Measurements from ENCODE around the gene RREB1.
A peak's percentile ranks its signal among the peaks of the same experiment; 100 is the strongest.

The RREB1 gene

GRCh38 chr6:7175462-7175861 is 67.7 kb downstream of the RREB1 start:
- ChIA-PET POLR2A (ENCODE audit: low non-redundant PET) (no interaction called here), CTCF (interaction anchor here (0.5 kb wide), 1 partner anchor 31 kb away, joined by 3 read pairs; no protein-coding TSS in a partner anchor)
- no peak for DNase-seq (ENCODE audit: low spot score)
- TF ChIP-seq, protein P1, sequence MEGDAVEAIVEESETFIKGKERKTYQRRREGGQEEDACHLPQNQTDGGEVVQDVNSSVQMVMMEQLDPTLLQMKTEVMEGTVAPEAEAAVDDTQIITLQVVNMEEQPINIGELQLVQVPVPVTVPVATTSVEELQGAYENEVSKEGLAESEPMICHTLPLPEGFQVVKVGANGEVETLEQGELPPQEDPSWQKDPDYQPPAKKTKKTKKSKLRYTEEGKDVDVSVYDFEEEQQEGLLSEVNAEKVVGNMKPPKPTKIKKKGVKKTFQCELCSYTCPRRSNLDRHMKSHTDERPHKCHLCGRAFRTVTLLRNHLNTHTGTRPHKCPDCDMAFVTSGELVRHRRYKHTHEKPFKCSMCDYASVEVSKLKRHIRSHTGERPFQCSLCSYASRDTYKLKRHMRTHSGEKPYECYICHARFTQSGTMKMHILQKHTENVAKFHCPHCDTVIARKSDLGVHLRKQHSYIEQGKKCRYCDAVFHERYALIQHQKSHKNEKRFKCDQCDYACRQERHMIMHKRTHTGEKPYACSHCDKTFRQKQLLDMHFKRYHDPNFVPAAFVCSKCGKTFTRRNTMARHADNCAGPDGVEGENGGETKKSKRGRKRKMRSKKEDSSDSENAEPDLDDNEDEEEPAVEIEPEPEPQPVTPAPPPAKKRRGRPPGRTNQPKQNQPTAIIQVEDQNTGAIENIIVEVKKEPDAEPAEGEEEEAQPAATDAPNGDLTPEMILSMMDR (conservative IDR thresholded peaks at IDR 0.05; ENCODE audit: low read depth): no peak
- H3K27ac ChIP-seq: peak overlapping the region; percentile 38

- no peak for DNase-seq (ENCODE audit: low spot score)
- peak overlapping the region; percentile 38 for H3K27ac ChIP-seq
- CTCF ChIA-PET: no interaction called here
- TF ChIP-seq, protein P1 (conservative IDR thresholded peaks at IDR 0.05; ENCODE audit: low read depth): no peak
- POLR2A ChIA-PET (ENCODE audit: low non-redundant PET): no interaction called here
These were observed 68.4 kb downstream of the RREB1 start for GRCh38 chr6:7176208-7176607.

GRCh38 chr6:7178280-7178679 is 70.5 kb downstream of the RREB1 start:
- POLR2A ChIA-PET (ENCODE audit: low non-redundant PET): no interaction called here

GRCh38 chr6:7180751-7181150 is 73.0 kb downstream of the RREB1 start:
- no peak overlapping the region for H3K27ac ChIP-seq
- TF ChIP-seq, protein P1 (conservative IDR thresholded peaks at IDR 0.05; ENCODE audit: low read depth): no peak
- ChIA-PET CTCF (no interaction called here), POLR2A (ENCODE audit: low non-redundant PET) (no interaction called here)
- DNase-seq (ENCODE audit: low spot score): no peak

More at GRCh38 chr6:7178280-7178679, 70.5 kb downstream of the RREB1 start:
- TF ChIP-seq, protein P1 (conservative IDR thresholded peaks at IDR 0.05; ENCODE audit: low read depth): no peak
- CTCF ChIA-PET: interaction anchor here (0.6 kb wide), 1 partner anchor 521 kb away, joined by 6 read pairs; no protein-coding TSS in a partner anchor
- DNase-seq (ENCODE audit: low spot score): no peak
- no peak overlapping the region for H3K27ac ChIP-seq

DNA sequence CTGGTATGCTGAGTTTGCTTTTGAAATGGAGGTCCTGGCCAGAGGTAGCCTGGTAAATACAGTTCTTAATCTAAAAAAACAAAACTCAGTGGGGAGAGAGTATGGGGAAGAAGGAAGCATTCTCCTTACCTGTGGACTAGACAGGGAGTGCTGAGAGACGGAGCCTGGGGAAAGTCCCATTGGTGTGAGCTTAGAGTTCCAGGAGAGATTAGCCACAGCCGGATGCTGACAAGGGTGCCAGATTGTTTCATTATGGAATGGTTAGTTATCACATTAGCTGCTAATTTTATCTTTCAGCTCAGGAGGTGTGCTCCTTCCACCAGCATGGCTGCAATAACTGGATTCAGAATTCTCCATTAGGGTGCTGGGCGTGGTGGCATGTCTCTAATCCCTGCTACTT is 75.9 kb downstream of the RREB1 start:
- POLR2A ChIA-PET (ENCODE audit: low non-redundant PET): no interaction called here
- TF ChIP-seq, protein P1 (conservative IDR thresholded peaks at IDR 0.05; ENCODE audit: low read depth): no peak
- CTCF ChIA-PET: interaction anchor here (0.7 kb wide), 1 partner anchor 868 kb away, joined by 3 read pairs; no protein-coding TSS in a partner anchor
- DNase-seq (ENCODE audit: low spot score): no peak
- no peak overlapping the region for H3K27ac ChIP-seq

DNA sequence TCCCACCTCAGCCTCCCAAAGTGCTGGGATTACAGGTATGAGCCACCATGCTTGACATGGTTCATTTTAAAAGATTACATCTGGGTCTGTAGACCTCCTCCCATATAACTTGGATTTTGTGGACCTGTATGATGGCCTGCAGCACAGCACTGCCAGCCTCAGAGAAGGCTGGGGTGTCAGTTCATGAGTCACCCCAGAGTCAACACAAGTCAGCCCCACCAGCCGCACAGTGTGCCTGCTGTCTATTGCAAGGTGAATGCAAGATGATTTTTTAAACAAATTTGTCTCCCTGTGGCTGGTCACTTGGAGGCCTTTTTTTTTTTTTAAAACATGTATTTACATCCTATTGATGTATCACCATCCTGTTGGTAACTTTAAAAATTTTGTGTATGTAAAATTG is 76.7 kb downstream of the RREB1 start:
- H3K27ac ChIP-seq: no peak overlapping the region
- TF ChIP-seq, protein P1 (conservative IDR thresholded peaks at IDR 0.05; ENCODE audit: low read depth): no peak
- ChIA-PET CTCF (interaction anchor here (0.7 kb wide), 1 partner anchor 869 kb away, joined by 3 read pairs; no protein-coding TSS in a partner anchor), POLR2A (ENCODE audit: low non-redundant PET) (no interaction called here)
- peak; percentile 13 for DNase-seq (ENCODE audit: low spot score)
